HG03460 (cell line): ENCODE results near the gene OPN1MW2.
"Not testable (repeated sequence)": the region's sequence is repeated elsewhere in the genome, so short reads cannot be mapped to it uniquely, and the experiment has no call there.

Experiments
- ATAC-seq: cut with Tn5 transposase; IDR thresholded peaks from one replicate; pipeline ENCODE4 v1.9.1; 2021; ENCODE audit not compliant: unreplicated experiment

The OPN1MW2 gene

DNA sequence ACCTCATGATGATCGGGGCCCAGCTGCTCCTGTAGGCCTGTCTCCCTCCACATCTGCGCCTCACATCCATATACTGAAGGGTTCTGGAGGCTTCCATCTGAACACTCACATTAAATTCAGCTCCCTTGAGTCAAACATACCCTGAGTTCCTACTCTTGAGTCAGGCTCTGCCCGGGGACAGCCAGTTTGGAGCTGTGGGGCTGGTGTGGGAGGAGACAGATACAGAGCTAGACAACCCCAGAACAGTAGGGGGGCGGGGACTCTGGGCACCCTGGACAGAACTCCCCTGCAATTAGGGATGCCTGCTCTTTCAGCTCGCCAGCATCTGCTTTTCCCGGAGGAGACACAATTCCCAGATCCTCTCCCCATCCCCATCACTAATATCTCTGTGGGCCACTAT is 43.5 kb downstream of the OPN1MW2 start:
- ATAC-seq: not testable (repeated sequence)

DNA sequence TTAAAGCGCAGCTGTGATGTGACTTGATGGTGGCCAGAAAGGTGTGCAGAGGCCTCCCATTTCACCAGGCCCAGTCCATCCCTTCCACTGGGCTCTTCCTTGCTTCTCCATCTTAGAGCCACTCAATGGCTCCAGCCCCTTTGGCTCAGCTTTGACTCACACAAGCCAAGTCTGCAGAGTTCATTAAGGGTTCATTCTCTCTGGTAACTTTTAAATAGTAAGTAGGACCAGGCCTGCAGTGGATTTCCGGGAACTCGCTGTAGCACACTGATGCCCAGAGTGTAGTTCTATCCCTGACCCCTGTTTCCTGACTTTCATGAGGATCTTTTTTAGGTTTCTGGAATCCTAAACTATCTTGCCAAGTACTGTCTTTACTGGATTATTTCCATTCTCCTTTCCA is 49.7 kb downstream of the OPN1MW2 start:
- ATAC-seq: not testable (repeated sequence)
